ENCODE measurements around the gene CD27. TPM values are rescaled to one million over a fixed set of nuclear protein-coding genes. Genes with fewer than 3 reads are reported as not detected.

Gene CD27
- total and polyA plus RNA-seq, 2 of the 8 experiments (the other 6 are each of a cell fraction or from before 2014, with no cell fraction given): 0.28 to 0.39 TPM

GRCh38 chr12:6463858-6464257, 19.1 kb downstream of the CD27 start:
- H4K91ac ChIP-seq (replicated peaks; ENCODE audit: insufficient read length, low read length): no peak overlapping the region
- H4K20me1 ChIP-seq (replicated peaks in 1 of 2; ENCODE audit: control insufficient read depth in 1 of 2, insufficient read depth in 2 of 2, low read length in 2 of 2): peaks cover 0 to 4% of the 10 kb centered on the region in 2 experiments
- no peak overlapping the region for H3K56ac ChIP-seq (replicated peaks; ENCODE audit: insufficient read length, low read depth, low read length)
- CTCF ChIA-PET (ENCODE audit: partially characterized antibody): interaction anchor here (0.6 to 10.5 kb wide), 15 partner anchors 10 to 179 kb away, joined by 3 to 202 read pairs (median 3); partner anchors contain the start of gene CD27
- no peak overlapping the region for H2BK20ac ChIP-seq (ENCODE audit: low read length)
- H3K14ac ChIP-seq (ENCODE audit: insufficient read length): no peak overlapping the region
- H2BK120ac ChIP-seq (replicated peaks; ENCODE audit: low read depth, low read length): no peak overlapping the region
- H3K4me1 ChIP-seq (replicated peaks in 1 of 4; ENCODE audit: control insufficient read depth in 3 of 4, insufficient read depth in 4 of 4, low read length in 3 of 4): no peaks in the 10 kb centered on the region
- no peak overlapping the region for H3K4me3 ChIP-seq (ENCODE audit: extremely low read depth in 1 of 4, insufficient read depth in 2 of 4, low read depth in 3 of 4, low read length in 4 of 4)
- no peaks in the 10 kb centered on the region for H3K27me3 ChIP-seq (replicated peaks in 1 of 4; ENCODE audit: control insufficient read depth in 3 of 4, extremely low read depth in 1 of 4, insufficient read depth in 3 of 4, low read length in 3 of 4)
- H3K18ac ChIP-seq (ENCODE audit: extremely low read depth, low read length): no peak overlapping the region
- H3K9me3 ChIP-seq (ENCODE audit: insufficient read depth in 2 of 2, low read depth in 1 of 2, low read length in 1 of 2): no peaks in the 10 kb centered on the region
- H4K5ac ChIP-seq (ENCODE audit: insufficient read length, low read depth, low read length): no peak overlapping the region
- DNase-seq (ENCODE audit: low read depth in 1 of 2, low spot score in 2 of 2): no peak
- no peak overlapping the region for H2AFZ ChIP-seq (ENCODE audit: low read length)
- no peak overlapping the region for H3K9ac ChIP-seq (replicated peaks in 1 of 4; ENCODE audit: extremely low read depth in 1 of 4, low read depth in 3 of 4, low read length in 3 of 4)
- H3K36me3 ChIP-seq (ENCODE audit: control insufficient read depth in 2 of 4, insufficient read depth in 4 of 4, low read length in 3 of 4): peaks cover 5 to 40% (median 26%) of the 10 kb centered on the region in 4 experiments
- 85% methylated on average over 6 of the region's 6 CpGs; no CpG with 5 or more reads in 1 of the 2 experiments for WGBS, 2 experiments (ENCODE audit: extremely low coverage in 1 of 2, insufficient coverage in 1 of 2, insufficient read length in 1 of 2, insufficient replicate concordance in 2 of 2, low coverage in 1 of 2, low lambda C conversion rate in 2 of 2, missing lambda C conversion rate in 1 of 2)
- no peak overlapping the region for H2BK5ac ChIP-seq (ENCODE audit: low read depth, low read length)
- no peak overlapping the region for H3K23ac ChIP-seq (ENCODE audit: insufficient read length)
- H2BK12ac ChIP-seq (ENCODE audit: low read depth, low read length): no peak overlapping the region
- no peak overlapping the region for H3K27ac ChIP-seq (ENCODE audit: low read depth, low read length)
- H3K23me2 ChIP-seq (ENCODE audit: low read depth, low read length): no peaks in the 10 kb centered on the region
- H3K4me2 ChIP-seq (ENCODE audit: insufficient read depth in 1 of 2, low read depth in 2 of 2, low read length in 2 of 2): no peak overlapping the region
- no peak overlapping the region for H4K8ac ChIP-seq (ENCODE audit: extremely low read depth, insufficient read depth, low read length)
- no peaks in the 10 kb centered on the region for H3K79me1 ChIP-seq (ENCODE audit: low read depth, low read length)
- H3K79me2 ChIP-seq (ENCODE audit: control insufficient read depth in 1 of 2, insufficient read depth in 2 of 2, low read length in 2 of 2): 0 out of 4 replicates have a peak, but pooled peaks cover 0 to 5% of the 10 kb centered on the region in 2 experiments
- H2AK5ac ChIP-seq (ENCODE audit: low read depth, low read length): no peak overlapping the region
- H2BK15ac ChIP-seq (ENCODE audit: low read length): no peak overlapping the region
- H3K4ac ChIP-seq (replicated peaks; ENCODE audit: insufficient read length, low read depth, low read length): no peak overlapping the region
- POLR2A ChIA-PET (ENCODE audit: partially characterized antibody): interaction anchor here (0.9 to 3.9 kb wide), 4 partner anchors 11 to 88 kb away, joined by 3 to 34 read pairs (median 11); partner anchors contain the start of genes SCNN1A and TAPBPL
- FAIRE-seq: no peak
- no peak for TF ChIP-seq RFX5 (IDR thresholded peaks at IDR 0.05; ENCODE audit: borderline replicate concordance, low read depth, low read length)
- no peak for TF ChIP-seq RNF2 (IDR thresholded peaks at IDR 0.05; ENCODE audit: borderline replicate concordance, low read depth, low read length, missing control alignments, poor library complexity, severe bottlenecking)
- no peak for TF ChIP-seq CEBPB (IDR thresholded peaks at IDR 0.05; ENCODE audit: low read depth, low read length)
- no peak for TF ChIP-seq SIRT6 (IDR thresholded peaks at IDR 0.05; ENCODE audit: low read length)
- no peak for TF ChIP-seq EP300 (IDR thresholded peaks at IDR 0.05; ENCODE audit: borderline replicate concordance in 1 of 2, low read depth in 2 of 2, low read length in 2 of 2)
- TF ChIP-seq ZNF274 (IDR thresholded peaks at IDR 0.05; ENCODE audit: borderline replicate concordance, extremely low read depth, low read length): no peak
- no peak for TF ChIP-seq JUN (IDR thresholded peaks at IDR 0.05; ENCODE audit: low read depth, low read length)
- no peak for TF ChIP-seq CREB1 (IDR thresholded peaks at IDR 0.05)
- TF ChIP-seq CTBP2 (IDR thresholded peaks at IDR 0.05; ENCODE audit: borderline replicate concordance, insufficient read depth, insufficient read length, low read length): no peak
- no peak for TF ChIP-seq KDM1A (IDR thresholded peaks at IDR 0.05; ENCODE audit: borderline replicate concordance, low read length)
- TF ChIP-seq MAX (IDR thresholded peaks at IDR 0.05): no peak
- TF ChIP-seq CHD1 (IDR thresholded peaks at IDR 0.05; ENCODE audit: low read depth, low read length): no peak
- TF ChIP-seq HDAC6 (IDR thresholded peaks at IDR 0.05; ENCODE audit: low read depth, low read length): no peak
- no peak for TF ChIP-seq BACH1 (IDR thresholded peaks at IDR 0.05; ENCODE audit: low read length)
